8988T (cell line): Measurements from ENCODE around the gene LXN.
A peak's percentile ranks its signal among the peaks of the same experiment; 100 is the strongest.

Experiments used
- DNase-seq: peaks from one replicate; pipeline ENCODE4 v3.0.0; 2011

LXN gene

DNA sequence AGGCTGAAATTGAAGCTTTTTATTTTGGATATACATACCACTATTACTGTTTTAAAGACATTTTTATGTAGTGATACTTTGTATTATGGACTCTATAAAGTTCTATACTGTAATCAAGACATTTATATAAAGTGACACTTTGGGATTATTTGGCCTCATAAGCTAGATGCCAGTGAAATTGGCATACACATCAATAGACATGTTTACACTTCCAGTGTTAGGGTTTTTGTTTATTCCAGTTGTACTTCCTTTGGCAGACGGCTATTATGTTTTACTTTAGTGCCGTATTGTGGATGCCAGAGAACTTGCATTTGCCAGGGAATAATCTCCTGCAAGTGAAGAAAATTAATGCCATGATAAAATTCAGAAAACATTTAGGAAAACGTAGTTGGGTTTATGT is 6.0 kb downstream of the LXN start:
- DNase-seq, result no peak

DNA sequence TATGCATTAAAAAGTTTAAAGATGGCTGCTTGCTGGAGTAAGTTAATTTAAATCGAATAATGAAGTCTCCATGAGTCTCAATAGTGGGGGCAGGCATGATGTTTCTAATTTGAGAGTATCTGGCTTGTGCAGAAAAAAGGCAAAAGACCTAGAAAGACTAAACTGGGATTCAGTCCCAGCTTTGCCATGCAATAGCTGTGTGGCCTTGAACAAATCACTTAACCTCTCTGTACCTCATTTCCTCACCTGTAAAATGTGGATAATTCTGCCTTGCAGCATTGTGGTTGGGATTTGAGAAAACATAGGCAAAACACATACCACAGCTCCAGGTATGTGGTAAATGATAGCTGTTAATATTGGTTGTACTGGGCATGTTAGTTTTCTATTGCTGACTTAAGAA is 8.6 kb downstream of the LXN start:
- DNase-seq, result no peak

DNA sequence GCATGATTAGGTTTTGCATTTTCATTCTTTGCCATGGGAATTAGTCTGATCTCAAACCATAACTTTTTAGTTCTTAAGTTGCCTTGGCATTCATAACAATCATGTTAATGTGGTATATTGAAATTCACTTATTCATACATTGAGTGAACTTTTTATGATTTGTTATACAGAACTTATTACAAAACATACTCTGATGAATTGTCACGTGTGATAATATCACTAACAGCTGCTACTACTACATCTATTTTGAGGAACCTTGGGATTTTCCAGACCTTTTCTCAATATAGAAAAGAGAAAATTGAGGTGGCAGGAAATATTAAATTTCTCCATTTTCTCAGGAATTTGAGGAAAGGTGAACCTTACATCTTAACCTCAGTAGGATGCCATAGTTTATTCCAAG is 9.2 kb downstream of the LXN start:
- DNase-seq, result no peak

DNA sequence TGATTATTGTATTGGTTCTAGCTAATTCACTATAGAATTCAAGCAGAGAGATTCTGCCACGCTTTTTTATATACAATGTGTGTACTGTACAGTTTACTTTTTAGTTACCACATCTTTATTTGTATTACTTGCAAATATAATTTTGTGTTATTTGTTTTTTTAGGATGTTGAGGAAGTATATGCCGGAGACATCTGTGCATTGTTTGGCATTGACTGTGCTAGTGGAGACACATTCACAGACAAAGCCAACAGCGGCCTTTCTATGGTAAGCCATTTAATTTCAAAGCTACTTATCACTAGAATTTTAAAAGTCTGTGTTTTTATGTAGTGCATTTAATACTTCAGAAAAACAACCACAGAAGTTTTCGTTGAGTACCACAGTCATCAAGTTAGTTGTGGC is 11.7 kb downstream of the LXN start:
- no peak for DNase-seq

DNA sequence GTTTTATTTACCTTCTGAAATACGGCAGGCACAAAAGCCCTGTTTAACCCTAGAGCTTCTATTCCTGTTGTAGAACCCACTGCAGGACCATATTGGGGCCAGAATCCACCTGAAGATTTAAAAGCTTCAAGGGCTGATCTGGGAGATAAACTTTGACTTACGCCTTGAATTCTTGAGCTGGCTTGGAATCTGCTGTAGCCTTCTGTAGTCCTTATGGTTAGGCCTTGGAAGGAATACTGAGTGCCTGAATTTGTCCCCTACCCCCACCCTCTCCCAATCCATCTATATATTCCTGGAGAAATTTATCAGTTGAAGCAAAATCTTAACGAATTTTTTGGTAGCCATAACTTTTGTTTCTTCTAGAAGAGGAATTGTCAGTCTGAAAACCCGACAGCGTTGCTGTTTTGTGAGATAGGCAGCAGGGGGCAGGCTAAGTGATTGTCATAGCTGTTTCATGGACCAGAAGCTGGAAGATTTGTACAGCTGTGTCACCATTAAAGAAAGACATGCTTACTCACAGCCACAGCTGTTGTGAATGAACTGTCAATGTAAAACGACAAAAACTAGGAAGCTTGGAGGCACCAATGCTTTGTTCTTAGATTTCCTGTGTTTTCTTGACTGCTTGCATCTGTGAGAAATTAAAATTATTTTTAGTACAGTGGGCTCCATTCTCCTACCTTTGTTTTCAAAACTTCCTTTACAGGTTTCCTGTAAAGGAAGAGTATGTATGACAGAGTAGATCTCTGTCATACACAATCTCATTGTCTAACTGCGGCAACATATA is 12.8 kb downstream of the LXN start:
- DNase-seq, result no peak

DNA sequence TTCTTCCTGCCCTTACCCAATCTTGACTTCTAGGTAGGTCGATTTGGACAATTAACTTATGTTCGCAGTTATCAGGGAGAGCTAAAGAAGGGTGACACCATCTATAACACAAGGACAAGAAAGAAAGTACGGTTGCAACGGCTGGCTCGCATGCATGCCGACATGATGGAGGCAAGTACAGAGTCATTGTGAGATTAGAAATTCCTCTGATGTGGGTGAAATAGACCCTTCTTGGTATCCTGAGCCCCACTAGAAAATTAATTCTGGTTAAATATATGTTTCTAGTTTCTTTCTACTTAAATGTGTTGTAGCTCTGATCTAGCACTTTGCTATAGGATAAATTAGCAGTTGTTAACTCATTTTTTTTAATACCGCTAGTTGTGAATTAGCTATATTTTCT is 13.6 kb downstream of the LXN start:
- no peak for DNase-seq

DNA sequence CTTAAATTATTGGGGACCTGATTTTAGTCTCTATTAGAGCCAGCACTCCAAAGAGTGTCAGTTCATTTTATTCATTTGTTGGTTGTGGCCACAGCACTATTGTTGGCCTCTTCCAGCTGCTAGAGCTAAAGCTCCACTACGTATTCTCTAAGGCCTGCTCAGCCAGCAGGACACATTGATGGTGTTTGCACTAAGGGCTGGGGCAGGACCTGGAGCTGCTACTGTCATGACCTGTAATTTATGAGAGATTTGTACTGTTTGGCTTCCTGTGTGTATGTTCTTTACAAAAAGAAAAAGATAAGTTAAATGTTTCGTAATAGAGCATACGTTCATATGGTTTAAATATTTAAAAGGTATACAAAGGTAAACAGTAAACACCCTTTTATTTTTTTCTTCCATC is 20.0 kb downstream of the LXN start:
- DNase-seq, result no peak

DNA sequence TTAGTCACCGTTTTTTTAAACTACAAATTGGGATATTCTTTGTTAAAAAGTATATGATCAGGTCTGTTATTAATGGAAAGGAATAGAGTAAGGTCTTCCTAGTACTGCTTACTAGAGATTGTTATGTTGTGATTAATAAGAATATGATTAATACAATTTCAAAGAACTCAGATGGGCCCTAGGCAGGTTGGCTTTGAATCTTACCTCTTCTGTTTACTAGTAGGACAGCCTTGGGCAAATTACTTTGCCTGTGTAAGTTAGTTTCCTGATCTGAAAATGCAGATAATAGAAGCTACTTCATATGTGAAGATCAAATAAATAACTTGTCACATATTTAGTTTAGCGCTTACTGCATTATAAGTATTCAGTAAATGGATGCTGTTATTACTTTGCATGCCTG is 21.3 kb downstream of the LXN start:
- DNase-seq, result no peak

DNA sequence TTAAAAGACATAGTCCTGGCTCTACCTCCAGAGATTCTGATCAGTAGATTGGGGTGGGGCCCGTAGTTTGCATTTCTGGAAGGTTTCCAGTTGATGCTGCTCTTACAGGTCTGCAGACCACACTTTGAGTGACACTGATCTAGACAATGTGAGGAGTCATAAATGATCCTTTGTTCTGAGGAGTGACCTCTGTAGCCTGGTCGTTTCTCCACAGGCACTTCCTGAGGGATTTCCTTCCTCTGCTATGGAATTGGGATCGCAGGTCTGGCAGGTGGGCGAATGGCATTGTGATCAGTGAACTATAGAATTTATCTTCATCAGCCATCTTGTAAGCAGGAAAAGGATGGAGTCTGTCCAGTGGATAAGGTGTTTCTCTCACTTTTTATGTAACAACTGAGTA is 22.7 kb downstream of the LXN start:
- no peak for DNase-seq

DNA sequence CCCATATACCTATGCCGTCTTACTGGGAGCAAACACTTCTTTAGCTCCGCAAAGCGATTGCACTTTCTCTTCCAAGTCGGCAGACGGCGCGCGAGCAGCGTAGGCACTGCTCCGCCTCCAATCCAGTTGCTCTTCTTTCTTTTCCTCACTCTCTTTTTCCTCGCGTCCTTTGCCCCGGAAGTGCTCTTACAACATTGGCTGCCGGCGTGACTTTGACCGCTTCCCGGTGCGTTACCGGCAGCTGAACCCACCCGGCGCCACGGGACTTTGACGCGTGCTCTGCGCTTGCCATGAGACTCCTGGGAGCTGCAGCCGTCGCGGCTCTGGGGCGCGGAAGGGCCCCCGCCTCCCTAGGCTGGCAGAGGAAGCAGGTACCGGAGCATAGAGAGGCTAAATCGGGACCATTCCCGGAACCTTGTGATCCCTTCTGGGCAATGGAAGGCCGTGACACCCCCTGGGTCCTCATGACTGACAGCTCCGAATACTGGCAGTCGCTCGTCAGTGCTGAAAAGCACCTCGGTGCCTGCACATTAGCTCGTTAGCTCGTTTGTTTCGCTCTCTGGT is 28.0 kb downstream of the LXN start, which contains the start of gene GFM1:
TSS of gene GFM1 (plus strand) at position 183 of the 564 bp plus-strand sequence. CDS start at position 291, 108 bp downstream.
- DNase-seq, result peak; percentile 46

DNA sequence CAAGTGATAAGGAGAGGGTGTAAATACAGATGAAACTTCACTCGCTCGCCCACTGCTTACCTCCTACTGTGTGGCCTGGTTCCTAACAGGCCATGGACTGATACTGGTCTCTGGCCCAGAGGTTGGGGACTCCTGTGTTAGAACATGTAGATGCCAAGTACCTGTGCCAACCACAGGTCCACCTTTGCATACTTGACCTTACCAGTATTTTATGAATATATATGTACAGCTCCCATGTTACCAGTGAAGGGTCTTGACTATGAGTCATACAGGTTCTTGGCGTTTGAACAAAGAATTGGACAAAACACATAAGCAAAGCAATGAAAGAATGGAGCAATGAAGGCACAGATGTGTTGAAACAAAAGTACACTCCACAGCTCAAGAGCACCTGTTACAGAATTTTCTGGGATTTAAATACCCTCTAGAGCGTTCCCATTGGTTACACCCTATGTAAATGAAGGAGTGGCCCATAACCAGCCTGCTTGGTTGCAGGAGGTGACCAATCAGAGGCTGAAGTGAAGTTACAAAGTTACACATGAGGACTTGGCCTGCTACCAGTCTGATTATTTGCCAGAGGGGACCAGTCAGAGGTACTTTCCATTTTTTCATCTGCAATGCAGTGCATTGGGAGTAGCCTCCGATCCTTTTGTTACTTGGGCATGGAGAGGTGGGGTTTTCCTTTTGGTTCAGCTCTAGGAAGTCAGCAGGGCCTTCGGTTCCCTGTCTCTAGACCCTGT is 29.8 kb downstream of the LXN start:
- no peak for DNase-seq

DNA sequence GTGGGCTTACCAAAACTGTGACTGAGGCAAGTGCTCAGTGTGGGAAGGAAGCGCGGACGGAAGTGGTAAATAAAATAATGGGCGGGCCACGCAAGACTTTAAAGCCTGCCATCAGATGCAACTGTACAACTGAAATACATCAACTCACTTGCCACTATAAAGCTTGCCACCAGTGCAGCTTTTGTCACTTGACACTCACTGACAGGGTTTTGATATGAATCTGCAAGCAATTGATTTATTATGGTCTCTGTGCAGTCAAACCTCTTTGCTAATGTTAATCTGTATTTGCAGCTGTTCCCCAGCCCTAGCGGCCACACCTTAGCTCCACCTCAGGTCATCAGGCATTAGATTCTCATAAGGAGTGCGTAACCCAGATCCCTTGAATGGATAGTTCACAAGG is 30.4 kb downstream of the LXN start:
- no peak for DNase-seq

DNA sequence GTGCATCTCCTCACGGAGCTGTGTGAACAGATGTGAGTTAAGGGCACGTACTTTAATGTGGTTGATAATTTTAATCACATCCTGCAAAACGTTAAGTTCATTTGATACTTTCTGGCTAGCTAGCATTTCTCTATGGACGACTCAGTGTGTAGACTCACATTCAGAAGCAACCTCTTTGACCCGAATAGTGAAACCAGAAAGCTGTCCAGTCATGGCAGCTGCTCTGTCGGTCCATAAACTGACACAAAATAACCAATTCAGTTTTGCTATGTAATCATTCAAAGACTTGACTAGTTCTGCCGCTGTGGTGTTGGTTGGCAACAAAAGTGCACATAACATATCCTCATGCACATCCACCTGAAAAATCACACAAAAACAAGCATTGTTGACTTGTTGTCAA is 31.8 kb downstream of the LXN start:
- no peak for DNase-seq

DNA sequence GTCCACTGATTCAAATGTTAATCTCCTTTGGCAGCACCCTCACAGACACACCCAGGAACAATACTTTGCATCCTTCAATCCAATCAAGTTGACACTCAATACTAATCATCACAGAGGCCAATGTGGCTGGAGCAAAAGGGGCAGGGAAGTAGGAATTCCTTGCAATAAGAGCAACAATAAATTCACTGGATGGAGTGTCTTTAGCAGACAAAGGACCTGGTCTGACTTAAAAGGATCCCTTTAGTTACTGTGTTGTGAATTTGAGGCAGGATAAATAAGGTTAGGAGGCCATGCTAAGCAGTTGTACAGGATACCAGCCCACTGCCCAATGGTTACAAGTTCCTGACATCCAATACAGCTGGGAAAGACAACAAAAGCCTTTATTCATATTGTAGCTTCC is 40.5 kb downstream of the LXN start:
- no peak for DNase-seq

DNA sequence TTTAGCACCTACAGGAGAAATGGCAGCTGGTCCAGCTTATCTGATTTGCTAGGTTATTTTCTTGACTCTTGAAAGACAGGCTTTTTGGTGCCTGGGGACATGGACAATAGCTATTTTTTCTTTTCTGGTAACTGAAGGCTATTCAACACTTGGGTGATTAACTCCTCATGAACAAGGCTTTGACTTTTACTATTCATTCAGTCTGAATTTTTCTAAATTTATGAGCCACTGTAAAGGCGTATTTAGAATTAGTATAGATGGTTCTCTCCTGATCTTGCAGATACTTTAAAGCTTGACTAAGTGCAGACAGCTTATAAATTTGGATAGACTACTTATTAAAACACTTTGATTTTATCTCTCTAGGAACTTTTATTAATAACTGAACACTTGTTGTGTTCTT is 46.6 kb downstream of the LXN start:
- no peak for DNase-seq

DNA sequence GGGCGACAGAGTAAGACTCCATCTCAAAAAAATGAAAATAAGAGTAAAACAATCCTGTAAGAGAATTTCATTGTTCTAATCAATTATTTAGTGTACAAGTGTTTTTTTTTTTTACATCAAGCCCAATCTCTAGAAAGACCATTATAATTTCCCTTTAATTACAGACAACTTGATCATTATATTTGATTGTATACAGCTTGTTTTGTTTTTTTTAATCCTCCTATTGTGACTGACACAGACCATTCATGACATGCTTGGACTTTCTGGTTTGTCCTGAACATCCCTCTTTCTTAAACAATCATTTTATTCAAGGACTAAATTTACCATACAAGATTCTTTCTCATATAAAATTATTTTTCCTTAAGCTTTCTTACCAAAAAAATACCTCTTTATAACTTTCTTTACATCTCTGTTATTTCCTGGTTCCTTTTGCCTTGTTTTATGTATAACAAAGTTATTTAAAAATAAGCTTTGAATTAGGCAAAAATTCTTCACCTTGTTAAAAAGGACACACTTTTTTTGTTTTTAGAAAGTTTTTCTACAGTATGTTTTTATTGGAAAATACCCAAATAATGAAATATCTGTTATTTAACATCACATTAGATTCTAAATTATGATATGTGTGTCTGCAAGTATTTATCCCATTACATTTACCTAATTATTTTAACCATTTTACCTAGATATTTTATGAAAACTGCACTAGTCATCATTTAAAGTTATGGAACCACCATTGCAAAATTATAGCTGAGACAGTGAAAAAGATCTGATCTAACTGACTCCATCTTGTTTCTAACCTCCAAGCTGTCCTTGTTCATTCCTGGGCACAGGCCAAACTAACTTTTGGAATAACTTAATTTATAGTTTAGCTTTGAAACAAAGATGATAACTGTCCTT is 54.2 kb downstream of the LXN start:
- DNase-seq, result no peak
